Activated T-cell treated with anti-CD3 and anti-CD28 coated beads for 24 hours (primary cell): ENCODE measurements around the gene OR5D13.

Experiments
- DNase-seq: peaks from one replicate; pipeline ENCODE4 v3.0.0-alpha.2; 2020; ENCODE audit warnings: low read depth

Gene OR5D13, protein sequence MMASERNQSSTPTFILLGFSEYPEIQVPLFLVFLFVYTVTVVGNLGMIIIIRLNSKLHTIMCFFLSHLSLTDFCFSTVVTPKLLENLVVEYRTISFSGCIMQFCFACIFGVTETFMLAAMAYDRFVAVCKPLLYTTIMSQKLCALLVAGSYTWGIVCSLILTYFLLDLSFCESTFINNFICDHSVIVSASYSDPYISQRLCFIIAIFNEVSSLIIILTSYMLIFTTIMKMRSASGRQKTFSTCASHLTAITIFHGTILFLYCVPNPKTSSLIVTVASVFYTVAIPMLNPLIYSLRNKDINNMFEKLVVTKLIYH

DNA sequence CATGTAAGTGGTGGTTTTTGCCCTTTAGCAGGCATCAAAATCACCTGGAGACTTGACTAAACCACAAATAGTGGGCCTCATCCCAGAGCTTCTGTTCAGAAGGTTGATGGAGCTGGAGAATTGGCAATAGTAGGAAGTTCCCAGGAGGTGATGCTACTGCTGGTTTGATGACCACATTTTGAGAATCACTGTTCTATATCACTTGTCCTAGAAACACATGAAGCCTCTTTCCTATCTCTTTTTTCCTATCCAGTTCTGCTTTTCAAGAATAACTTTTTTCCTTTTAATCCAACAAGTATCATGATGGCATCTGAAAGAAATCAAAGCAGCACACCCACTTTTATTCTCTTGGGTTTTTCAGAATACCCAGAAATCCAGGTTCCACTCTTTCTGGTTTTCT lies at the start of gene OR5D13:
Gene OR5D13 (plus strand): TSS at position 301 of the 400 bp plus-strand sequence. CDS start 0 bp downstream, at position 301.
- no peak for DNase-seq

DNA sequence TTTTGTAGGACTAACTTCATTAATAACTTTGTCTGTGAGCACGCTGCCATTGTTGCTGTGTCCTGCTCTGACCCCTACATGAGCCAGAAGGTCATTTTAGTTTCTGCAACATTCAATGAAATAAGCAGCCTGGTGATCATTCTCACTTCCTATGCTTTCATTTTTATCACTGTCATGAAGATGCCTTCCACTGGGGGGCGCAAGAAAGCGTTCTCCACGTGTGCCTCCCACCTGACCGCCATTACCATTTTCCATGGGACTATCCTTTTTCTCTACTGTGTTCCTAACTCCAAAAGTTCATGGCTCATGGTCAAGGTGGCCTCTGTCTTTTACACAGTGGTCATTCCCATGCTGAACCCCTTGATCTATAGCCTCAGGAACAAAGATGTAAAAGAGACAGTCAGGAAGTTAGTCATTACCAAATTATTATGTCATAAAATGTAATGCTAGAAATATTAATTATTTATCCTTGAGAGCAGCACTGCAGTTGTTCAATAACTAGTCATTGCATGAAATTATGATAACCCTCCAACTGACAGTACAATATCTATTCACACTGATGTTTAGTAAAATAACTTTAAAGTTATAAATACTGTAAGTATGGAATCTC lies 46.4 kb upstream of the OR5D13 start:
- no peak for DNase-seq

DNA sequence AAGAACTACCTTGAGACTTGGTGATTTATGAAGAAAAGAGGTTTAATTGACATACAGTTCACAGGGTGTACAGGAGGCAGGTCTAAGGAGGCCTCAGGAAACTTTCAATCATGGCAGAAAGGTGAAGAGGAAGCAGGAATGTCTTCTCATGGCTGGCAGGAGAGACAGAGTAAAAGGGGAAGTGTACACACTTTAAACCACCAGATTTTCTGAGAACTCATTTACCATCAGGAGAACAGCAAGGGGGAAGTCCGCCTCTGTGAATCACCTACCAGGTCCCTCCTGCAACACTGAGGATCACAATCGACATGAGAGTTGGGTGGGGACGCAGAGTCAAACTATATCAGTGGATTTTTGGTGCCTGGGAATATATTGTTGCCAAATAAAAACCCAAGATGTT lies 40.3 kb upstream of the OR5D13 start:
- DNase-seq, result no peak

DNA sequence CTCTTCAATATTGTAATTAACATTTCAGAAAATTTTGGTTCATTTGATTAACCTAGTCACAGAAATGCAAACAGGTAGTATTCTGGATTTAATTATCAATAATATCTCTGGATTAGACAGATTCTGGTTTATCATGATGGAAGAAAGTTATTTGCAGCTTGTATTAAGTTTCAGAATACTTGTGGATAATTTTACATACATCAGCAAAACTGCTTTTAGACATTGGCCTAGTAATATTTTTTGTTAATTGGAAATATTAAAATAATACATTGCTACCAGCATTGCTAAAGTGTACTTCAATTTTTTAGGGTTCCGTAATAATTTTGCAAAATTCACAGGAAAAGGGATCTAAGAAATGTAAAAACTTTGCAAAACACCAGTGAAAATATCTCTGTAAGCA lies 18.4 kb downstream of the OR5D13 start:
- no peak for DNase-seq

DNA sequence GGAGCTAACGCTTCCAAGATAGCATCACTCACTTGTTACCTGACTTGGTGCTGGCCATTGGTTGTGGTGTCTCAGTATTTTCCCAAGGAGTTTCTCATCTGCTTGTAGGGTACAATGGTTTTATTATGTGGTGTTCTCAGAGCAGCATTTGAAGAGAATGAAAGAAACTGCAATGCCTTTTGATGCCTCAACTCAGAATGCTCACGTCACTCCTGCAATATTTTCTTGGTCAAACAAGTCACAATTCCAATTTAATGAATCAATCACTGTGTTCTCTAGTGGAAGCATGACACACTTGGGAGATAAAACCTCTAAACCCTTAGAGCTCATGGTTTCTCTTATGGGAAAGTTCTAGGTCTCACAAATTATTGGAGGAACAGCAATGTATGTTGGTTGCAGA lies 20.1 kb downstream of the OR5D13 start:
- no peak for DNase-seq

DNA sequence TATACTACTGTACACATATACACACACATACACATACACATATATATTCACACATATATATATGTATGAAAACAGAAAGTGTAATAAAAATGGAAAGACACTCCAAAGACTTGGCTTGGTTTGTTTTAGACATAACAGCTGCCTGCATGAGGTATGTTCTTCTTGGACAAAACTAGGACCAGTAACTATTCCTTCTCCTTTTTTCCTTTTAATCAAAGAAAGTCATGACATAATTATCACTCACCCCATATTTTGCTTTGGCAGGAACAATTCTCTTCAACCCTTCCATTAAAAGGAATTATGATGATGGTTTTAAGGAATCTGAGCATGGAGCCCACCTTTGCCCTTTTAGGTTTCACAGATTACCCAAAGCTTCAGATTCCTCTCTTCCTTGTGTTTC lies 22.0 kb downstream of the OR5D13 start, which contains the start of gene OR5D14:
Gene OR5D14 (plus strand): TSS at position 301 of the 400 bp plus-strand sequence. CDS start 0 bp downstream, at position 301.
- no peak for DNase-seq

DNA sequence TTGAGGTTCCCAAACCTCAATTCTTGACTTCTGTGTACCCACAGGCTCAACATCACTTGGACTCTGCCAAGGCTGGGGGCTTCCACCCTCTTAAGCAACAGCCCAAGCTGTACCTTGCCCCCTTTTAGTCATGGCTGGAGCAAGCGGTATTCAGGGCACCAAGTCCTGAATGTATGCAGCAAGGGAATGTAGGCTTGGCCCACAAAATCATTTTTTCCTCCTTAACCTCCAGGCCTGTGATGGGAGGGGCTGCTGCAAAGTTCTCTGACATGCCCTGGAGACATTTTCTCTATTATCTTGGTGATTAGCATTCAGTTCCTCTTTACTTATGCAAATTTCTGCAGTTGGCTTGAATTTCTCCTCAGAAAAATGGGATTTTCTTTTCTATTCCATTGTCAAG lies 33.0 kb downstream of the OR5D13 start:
- no peak for DNase-seq

DNA sequence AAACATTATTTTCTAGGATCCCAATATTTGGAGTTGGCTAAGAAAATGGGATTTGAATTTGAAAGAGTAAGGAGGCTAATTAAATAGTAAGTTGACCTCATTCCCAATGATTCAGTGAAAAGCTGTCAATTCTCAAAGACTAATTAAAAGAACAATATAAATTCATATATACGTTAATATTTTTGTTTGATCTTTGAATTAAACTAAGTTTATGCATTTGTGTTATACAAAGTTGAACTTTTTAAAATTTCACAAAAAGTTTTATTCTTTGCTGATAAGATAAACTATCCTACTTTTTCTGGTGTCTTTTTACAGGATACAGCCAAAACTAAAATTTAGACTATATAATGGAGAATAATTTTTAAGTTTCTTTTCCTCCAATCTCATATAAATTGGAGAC lies 37.8 kb downstream of the OR5D13 start, which contains the start of gene OR5L1:
Gene OR5L1 (plus strand): TSS at position 301 of the 400 bp plus-strand sequence. CDS start 100 bp downstream, outside the sequence.
- no peak for DNase-seq

DNA sequence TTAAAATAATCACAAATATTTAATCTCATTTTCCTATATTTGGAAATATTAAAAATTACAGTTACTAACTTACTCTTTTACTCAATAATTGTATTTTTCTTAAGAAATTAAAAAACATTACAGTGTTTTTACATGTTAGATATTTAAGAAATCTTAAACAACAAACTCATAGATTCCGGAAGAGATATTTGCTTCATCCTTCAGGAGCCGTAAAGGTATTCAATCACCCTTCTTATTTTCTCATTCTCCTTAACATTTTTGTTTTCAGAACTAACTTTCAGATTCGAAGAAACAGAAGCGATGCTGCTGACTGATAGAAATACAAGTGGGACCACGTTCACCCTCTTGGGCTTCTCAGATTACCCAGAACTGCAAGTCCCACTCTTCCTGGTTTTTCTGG lies 46.1 kb downstream of the OR5D13 start, which contains the start of gene OR5D18:
Gene OR5D18 (plus strand): TSS at position 301 of the 400 bp plus-strand sequence. CDS start 0 bp downstream, at position 301.
- DNase-seq, result no peak
